Stimulated activated CD4-positive, alpha-beta T cell treated with anti-CD3 and anti-CD28 coated beads, Interleukin-15, amount 100 ng/mL, for 48 hours (primary cell): ENCODE measurements around the gene NDN.
"Not testable (repeated sequence)": the region's sequence is repeated elsewhere in the genome, so short reads cannot be mapped to it uniquely, and the experiment has no call there.

Experiments used
- DNase-seq, 2 donors: peaks; one replicate each; pipeline ENCODE4 v3.0.0-alpha.2; 2020; ENCODE audit warnings: low read depth in 2 of 2

Gene NDN, protein sequence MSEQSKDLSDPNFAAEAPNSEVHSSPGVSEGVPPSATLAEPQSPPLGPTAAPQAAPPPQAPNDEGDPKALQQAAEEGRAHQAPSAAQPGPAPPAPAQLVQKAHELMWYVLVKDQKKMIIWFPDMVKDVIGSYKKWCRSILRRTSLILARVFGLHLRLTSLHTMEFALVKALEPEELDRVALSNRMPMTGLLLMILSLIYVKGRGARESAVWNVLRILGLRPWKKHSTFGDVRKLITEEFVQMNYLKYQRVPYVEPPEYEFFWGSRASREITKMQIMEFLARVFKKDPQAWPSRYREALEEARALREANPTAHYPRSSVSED

GRCh38 chr15:23687143-23687470, at the start of gene NDN:
Gene NDN (minus strand): TSS chr15:23687305. CDS start chr15:23687217, 88 bp downstream.
- no peak for DNase-seq

- DNase-seq: no peak
Measured at GRCh38 chr15:23736033-23736673, 49.0 kb upstream of the NDN start.

GRCh38 chr15:23734862-23735261, 47.8 kb upstream of the NDN start:
- DNase-seq: no peak

DNA sequence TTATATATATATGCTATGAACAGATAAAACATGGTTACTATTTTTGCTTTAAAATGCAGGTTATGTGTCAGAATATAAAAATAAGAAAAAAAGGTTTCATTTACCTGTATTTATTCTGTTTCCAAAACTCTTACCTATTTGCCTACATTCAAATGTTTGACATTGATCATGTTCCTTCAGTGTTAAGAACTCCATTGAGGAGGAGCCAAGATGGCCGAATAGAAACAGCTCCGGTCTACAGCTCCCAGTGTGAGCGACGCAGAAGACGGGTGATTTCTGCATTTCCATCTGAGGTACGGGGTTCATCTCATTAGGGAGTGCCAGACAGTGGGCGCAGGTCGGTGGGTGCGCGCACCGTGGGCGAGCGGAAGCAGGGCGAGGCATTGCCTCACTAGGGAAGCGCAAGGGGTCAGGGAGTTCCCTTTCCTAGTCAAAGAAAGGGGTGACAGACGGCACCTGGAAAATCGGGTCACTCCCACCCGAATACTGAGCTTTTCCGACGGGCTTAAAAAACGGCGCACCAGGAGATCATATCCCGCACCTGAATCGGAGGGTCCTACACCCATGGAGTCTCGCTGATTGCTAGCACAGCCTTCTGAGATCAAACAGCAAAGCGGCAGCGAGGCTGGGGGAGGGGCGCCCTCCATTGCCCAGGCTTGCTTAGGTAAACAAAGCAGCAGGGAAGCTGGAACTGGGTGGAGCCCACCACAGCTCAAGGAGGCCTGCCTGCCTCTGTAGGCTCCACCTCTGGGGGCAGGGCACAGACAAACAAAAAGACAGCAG, 27.0 kb upstream of the NDN start:
- DNase-seq: not testable (repeated sequence)

DNA sequence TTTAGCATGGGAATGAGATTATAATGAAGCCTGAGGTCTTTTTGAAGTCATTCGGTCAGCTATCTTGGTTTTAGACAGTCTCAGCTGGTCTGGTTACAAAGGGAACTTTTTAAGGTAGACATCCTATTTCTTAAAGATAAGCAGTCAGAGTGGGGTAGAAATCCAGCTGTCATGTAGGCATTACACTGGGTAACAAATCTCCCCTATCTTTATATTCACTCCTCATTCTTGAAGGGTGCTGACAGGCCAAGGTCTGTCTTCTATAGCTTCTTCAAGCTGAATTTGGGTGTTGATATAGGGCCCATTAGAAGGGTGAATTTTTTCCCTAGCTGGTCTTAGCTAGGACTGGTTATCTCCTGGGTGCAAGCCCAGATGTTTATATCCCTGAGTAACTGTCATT, 21.2 kb upstream of the NDN start:
- no peak for DNase-seq

DNA sequence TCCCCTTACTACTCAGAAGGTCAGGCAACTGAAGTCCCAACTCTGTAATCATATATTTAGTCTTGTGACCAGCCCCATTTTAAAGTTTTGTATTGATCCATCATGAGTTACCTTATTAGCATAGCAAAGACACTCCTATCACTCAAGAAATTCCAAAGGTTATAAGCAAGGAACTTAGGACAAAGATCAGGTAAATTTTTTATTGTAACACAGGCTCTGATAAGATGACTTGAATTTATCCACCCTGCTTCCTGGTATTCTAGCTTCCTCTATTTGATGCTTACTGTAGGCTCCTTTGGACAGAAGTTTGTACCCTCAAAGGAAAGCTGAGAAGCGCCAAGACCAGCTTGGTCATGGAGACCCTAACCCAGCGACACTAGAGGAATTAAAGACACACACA, 8.2 kb upstream of the NDN start:
- no peak for DNase-seq

GRCh38 chr15:23694592-23694991, 7.5 kb upstream of the NDN start:
- DNase-seq: no peak

DNA sequence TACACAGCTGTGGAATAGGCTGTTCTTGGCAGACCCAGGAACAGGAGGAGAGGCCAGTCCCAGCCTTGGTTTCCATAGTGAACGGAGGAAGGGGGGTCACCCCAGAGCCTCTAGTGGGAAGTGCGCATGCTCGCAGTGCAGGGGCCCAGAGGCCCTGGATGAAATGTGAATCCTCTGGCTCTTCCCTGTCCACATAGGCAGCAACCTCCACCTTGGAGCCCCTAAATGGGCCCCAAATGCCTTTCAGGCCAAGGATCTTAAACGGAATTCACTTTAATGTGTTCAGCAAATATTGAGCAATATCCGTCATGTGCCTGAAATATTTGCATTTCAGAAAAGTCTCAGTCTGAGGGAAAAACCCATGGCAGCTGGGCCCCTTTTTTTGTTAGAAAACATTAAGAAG, 3.3 kb upstream of the NDN start:
- DNase-seq: no peak

- no peak for DNase-seq
Measured at GRCh38 chr15:23690015-23690414, 2.9 kb upstream of the NDN start.

DNA sequence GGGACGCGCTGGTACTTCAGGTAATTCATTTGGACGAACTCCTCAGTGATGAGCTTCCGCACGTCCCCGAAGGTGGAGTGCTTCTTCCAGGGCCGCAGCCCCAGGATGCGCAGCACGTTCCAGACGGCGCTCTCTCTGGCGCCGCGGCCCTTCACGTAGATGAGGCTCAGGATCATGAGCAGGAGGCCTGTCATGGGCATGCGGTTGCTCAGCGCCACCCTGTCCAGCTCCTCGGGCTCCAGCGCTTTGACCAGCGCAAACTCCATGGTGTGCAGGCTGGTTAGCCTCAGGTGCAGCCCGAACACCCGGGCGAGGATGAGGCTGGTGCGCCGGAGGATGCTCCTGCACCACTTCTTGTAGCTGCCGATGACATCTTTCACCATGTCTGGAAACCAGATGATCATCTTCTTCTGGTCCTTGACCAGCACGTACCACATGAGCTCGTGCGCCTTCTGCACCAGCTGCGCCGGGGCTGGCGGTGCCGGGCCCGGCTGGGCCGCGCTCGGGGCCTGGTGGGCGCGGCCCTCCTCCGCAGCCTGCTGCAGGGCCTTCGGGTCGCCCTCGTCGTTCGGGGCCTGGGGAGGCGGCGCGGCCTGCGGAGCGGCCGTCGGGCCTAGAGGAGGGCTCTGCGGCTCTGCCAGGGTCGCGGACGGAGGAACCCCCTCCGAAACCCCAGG, 501 bp downstream of the NDN start:
- DNase-seq: no peak

DNA sequence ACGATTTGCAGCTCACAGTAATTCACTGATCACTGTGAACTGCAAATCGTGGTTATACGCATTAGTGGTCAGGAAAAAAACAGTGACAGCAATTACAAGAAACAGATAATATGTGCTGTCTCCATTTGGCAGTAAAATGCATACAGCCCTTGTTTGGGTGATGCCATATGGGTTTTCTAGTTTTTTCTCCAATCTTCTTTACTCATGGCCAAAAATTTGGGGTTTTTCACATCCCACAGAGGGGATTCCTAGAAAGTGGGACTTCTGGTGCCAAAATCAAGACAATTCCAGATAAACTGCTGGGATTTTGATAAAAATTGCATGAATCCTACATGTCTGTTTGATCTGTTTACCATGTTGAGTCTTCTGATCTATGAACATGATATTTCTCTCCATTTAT, 15.6 kb downstream of the NDN start:
- no peak for DNase-seq

DNA sequence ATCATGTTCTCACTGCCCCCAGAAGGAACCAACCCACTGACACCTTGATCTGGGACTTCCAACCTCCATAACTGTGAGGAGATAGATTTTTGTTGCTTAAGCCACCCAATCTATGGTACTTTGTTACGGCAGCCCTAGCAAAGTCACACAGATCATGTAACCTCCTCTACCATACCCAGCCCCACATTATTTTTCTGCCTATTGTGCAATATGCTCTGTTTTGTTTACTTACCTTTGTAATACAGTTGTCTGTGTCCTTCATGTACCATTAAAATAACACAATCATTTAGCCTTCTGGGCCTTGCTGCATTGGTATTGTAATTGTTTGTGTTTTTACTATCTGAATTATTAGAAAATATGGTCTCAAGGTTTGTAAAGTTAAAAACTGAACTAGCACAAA, 16.1 kb downstream of the NDN start:
- no peak for DNase-seq

GRCh38 chr15:23663232-23663631, 23.9 kb downstream of the NDN start:
- DNase-seq: no peak

GRCh38 chr15:23648920-23649515, 38.1 kb downstream of the NDN start:
- peak in 1 of 2 donors; percentile 4 for DNase-seq

DNA sequence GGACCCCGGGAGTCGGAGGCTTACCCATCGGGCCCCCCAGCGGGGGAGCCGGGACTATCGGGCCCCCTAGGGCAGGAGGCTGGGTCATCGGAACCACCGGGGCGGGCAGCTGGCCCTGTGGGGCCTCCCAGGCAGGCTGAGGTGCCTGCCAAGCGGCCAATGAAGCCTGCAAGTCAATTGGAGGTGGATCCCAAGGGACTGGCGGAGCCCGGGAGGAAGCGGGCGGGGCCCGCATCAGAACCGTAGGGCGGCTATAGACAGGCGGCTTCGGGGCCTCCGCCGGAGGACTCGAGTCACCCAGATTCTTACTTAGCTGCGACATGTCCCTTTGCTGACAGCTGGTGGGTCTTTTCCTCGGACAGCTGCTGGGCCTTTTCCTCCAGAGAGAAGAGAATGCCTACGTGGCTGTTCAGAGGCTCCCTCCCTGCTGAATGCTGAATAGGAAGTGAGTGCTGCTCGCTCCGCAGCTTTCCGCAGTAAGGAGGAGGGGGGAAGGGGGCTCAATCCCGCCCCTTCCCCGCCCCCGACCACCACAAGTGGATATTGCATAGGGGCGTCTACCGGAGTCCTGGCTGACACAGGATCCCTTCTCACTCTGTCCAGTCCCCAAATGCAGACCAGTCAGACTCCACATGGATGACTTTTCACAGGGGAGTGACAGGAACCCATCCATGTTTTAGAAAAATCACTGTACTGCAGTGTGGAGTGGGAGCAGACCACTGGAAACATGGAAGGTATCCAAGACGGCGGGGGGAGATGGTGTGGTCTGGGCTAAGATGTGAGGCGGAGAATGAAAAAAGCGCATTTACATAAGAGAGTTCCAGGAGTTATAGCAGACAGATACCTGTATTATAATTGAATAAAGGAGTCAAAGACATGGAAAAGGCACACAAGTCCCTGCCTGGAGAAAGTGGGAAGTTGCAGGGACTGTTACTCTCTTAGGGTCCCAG, 39.4 kb downstream of the NDN start, which contains the start of gene MAGEL2:
MAGEL2 (minus strand) TSS at position 447 of the 950 bp plus-strand sequence; CDS start at position 322, 125 bp downstream.
- DNase-seq: no peak

GRCh38 chr15:23647001-23647295, 40.2 kb downstream of the NDN start:
- no peak for DNase-seq

DNA sequence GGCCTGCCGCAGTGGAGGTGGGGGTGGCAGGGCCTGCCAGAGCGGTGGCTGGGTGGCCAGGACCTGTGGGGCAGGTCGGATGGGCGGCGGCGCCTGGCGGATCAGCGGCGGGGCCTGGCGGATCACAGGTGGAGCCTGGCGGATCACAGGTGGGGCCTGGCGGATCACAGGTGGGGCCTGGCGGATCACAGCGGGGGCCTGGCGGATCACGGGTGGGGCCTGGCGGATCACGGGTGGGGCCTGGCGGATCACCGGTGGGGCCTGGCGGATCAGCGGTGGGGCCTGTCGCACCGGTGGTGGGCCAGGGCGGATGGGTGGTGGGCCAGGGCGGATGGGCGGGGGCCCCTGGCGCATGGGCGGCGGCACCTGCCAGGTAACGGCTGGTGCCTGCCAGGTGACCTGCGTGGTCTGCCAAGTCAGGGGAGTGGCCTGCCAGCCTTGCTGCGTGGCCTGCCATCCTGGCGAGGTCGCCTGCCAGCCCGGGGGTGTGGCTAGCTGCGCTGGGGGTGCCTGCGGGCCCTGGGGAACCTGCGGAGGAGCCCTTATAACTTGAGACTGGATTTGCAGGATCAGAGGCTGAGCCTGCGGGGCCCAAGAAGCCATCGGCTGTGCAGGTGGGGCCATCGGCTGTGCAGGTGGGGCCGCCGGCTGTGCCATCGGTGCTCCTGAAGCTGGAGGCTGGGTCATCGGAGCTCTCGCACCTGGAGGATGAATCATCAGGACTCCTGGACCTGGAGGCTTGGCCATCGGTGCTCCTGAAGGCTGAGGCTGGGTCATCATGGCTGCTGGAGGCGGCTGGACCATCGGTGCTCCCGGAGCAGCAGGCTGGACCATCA, 40.7 kb downstream of the NDN start:
- no peak for DNase-seq

DNA sequence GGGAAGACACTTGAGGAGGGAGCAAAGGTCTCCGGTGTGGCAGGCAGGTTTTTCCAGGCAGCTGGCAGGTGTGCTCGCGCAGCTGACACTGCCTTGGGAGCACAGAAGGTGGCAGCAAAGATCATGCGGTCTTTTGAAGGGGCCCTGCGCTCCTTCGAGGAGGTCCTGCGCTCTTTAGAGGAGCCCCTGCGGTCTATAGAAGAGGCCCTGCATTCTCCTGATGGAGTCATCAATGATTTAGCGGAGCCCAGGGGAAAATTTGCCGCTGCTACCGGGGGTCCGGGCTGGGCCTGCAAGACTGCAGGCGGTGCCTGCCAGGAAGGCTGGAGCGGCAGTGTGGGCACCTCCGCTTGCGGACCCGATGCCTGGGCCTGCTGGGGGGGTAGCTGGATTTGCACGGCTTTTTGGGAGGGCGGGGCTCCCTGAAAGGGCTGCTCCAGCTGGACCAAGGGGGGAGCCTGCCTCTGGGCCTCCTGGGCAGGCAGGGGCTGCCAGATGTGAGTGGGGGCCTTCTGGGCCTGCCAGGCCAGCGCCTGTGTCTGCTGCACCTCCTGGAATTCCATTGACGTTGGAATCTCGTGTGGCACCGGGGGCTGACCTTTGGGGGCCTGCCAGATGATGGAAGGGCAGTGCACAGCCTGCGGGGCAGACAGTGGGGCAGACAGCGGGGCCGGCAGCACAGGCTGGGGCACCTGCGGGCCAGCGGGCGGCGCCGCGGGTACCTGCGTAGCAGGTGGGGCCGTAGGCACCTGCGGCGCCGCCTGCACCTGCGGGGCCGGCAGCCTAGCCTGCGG, 41.5 kb downstream of the NDN start:
- DNase-seq: no peak

GRCh38 chr15:23644829-23645228, 42.3 kb downstream of the NDN start:
- no peak for DNase-seq
